MM.1S (cell line): ENCODE data around the gene MLXIPL.
"Not testable (repeated sequence)": the region's sequence is repeated elsewhere in the genome, so short reads cannot be mapped to it uniquely, and the experiment has no call there.

Experiments used
- EZH2 ChIP-seq: fragments of 300-600 bp; sonication (generic); optimal IDR thresholded peaks from 2 replicates; pipeline ENCODE3; 2017; ENCODE audit warnings: low read depth, mild to moderate bottlenecking, antibody characterized with exemption, low read length, mixed read lengths
- TF ChIP-seq, protein P1 (sequence below): fragments of 300-600 bp; sonication (generic); IDR thresholded peaks from 2 replicates; pipeline ENCODE4 v1.5.1; 2016; ENCODE audit warnings: antibody characterized with exemption, low read length, mixed read lengths

DNA sequence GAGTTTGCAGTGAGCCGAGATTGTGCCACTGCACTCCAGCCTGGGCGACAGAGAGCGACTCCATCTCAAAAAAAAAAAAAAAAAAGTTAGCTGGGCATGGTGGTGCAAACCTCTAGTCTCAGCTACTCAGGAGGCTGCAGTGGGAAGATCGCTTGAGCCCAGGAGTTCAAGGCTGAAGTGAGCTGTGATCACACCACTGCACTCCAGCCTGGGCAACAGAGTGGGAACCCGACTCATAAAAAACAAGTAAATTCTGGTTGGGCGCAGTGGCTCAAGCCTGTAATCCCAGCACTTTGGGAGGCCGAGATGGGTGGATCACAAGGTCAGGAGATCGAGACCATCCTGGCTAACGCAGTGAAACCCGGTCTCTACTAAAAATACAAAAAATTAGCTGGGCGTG is 4.9 kb downstream of the MLXIPL start:
- TF ChIP-seq, protein P1, sequence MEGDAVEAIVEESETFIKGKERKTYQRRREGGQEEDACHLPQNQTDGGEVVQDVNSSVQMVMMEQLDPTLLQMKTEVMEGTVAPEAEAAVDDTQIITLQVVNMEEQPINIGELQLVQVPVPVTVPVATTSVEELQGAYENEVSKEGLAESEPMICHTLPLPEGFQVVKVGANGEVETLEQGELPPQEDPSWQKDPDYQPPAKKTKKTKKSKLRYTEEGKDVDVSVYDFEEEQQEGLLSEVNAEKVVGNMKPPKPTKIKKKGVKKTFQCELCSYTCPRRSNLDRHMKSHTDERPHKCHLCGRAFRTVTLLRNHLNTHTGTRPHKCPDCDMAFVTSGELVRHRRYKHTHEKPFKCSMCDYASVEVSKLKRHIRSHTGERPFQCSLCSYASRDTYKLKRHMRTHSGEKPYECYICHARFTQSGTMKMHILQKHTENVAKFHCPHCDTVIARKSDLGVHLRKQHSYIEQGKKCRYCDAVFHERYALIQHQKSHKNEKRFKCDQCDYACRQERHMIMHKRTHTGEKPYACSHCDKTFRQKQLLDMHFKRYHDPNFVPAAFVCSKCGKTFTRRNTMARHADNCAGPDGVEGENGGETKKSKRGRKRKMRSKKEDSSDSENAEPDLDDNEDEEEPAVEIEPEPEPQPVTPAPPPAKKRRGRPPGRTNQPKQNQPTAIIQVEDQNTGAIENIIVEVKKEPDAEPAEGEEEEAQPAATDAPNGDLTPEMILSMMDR = not testable (repeated sequence)
- TF ChIP-seq EZH2 = not testable (repeated sequence)
